ENCODE measurements around the gene PADI3. TPM values are rescaled to one million over a fixed set of nuclear protein-coding genes. Genes with fewer than 3 reads are reported as not detected.
A peak's percentile ranks its signal among the peaks of the same experiment; 100 is the strongest.

PADI3 gene
- total RNA-seq, 1 experiment from 2014 or later = 3.6 TPM

DNA sequence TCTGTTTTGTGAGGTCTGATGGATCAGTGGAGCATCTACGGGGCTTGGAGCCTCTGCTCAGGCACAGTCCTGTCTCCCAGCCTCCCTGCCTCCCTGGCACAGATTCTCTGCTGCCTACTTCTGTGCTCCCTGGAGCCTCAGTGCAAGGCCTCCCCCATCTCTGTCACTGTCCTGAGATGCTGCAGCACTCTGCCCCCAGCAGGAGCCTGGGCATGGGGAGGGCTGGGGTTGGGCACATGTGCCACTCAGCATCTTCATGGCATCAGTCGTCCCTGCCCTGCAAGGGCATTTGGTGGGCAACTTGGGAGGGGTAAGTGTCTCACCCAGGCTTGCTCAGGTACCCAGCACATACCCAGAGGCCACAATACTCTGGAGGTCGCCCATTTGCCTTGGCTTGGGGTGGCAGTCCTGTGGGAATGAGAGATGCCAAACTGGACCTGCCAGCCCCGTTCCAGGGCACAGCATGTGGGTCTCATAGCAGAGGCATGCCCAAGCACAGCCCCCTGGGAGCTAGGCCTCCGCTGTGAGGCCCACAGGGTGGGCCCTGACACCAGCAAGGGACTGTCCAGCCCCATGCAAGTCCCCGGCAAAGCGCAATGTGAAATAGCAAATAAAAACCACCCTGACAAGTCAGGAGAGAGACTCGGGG, 28.7 kb downstream of the PADI3 start:
- Histone ChIP-seq H3K9me3 (replicated peaks) (no peaks in the 10 kb centered on the region), H3K4me1 (replicated peaks) (peaks cover 12% of the 10 kb centered on the region), H3K4me3 (no peak overlapping the region), H3K36me3 (no peaks in the 10 kb centered on the region), H3K27ac (no peak overlapping the region), H3K27me3 (replicated peaks) (no peaks in the 10 kb centered on the region)
- no peak for DNase-seq (ENCODE audit: low read depth in 1 of 2, low spot score in 2 of 2)

DNA sequence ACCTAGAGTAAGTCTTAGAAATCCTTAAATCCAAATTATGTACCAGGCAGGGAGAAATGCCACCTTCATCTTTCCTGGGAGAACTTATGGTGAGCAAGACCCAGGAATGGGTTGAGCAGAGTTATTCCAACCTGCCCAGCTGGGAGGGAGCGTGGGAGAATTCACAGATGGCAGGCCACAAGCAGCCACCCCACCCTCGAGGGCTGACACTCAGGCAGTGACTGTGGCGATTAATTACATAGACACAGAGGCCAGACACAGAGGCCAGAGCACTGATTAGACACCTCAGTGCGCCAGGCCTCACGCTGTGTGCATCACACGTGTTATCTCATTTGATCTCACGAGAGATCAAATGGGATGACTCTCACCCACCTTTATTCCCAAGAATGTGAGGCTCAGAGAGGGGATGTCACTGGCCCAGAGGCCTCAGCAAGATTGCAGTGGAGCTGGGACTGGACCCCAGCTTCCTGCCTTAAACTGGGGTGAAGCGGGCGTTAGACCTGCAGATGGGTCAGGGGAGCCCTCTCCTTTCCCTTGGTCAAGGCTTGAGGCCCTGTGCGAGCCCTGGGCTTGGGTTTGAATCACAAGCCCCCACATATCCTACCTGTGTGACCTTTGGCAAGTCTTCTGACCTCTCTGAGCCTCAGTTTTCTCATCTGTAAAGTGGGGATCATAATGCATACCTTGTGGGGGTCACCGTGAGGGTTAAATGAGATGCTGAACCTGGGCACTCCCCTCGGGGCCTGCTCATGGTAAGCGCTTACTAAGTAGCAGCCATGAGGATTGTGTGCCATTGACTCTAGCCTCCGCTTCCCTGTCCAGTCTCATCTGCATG, 30.3 kb downstream of the PADI3 start:
- H3K27ac ChIP-seq = no peak overlapping the region
- H3K4me1 ChIP-seq (replicated peaks) = peaks cover 9% of the 10 kb centered on the region
- DNase-seq (ENCODE audit: low read depth in 1 of 2, low spot score in 2 of 2) = no peak
- no peaks in the 10 kb centered on the region for H3K36me3 ChIP-seq
- H3K9me3 ChIP-seq (replicated peaks) = no peaks in the 10 kb centered on the region
- H3K4me3 ChIP-seq = no peak overlapping the region
- H3K27me3 ChIP-seq (replicated peaks) = no peaks in the 10 kb centered on the region

DNA sequence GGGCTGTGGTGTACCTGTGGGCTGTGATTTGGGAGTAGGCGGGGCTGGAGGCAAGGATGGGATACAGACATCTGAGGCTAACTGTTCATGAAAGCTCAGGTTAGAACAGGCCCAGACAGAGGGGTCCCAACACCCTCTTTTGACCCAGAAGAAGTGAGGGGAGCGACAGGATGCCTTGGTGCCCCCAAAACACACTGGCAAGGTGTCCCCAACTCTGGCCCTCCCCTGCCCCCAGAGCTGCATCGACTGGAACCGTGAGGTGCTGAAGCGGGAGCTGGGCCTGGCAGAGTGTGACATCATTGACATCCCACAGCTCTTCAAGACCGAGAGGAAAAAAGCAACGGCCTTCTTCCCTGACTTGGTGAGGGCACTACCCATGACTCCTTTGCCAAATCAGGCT, 31.5 kb downstream of the PADI3 start:
- no peak overlapping the region for H3K27ac ChIP-seq
- no peaks in the 10 kb centered on the region for H3K9me3 ChIP-seq (replicated peaks)
- H3K4me1 ChIP-seq (replicated peaks) = peaks cover 6% of the 10 kb centered on the region
- H3K27me3 ChIP-seq (replicated peaks) = no peaks in the 10 kb centered on the region
- no peak overlapping the region for H3K4me3 ChIP-seq
- no peak for DNase-seq (ENCODE audit: low read depth in 1 of 2, low spot score in 2 of 2)
- H3K36me3 ChIP-seq = no peaks in the 10 kb centered on the region

DNA sequence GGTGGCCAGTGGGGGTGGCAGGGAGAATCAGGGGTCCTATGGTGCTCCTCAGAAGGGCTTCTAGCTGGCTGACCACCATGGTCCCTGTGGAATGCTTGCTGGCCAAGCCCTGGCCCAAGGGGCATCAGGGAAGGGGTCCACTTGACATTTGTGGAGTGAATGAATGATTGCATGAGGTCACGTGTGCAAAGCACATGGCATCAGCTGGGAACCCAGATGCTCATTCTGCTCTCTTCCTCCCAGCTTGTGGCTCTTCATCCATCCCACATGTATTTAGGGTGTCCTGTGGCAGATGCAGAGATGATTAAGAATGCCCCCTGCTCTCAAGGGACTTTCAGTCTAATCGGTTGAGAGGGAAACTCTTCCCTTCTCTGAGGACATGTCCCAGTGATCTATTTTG, 32.0 kb downstream of the PADI3 start:
- peaks cover 7% of the 10 kb centered on the region for H3K4me1 ChIP-seq (replicated peaks)
- H3K27ac ChIP-seq = no peak overlapping the region
- no peak overlapping the region for H3K4me3 ChIP-seq
- no peak for DNase-seq (ENCODE audit: low read depth in 1 of 2, low spot score in 2 of 2)
- no peaks in the 10 kb centered on the region for H3K9me3 ChIP-seq (replicated peaks)
- no peaks in the 10 kb centered on the region for H3K36me3 ChIP-seq
- no peaks in the 10 kb centered on the region for H3K27me3 ChIP-seq (replicated peaks)

DNA sequence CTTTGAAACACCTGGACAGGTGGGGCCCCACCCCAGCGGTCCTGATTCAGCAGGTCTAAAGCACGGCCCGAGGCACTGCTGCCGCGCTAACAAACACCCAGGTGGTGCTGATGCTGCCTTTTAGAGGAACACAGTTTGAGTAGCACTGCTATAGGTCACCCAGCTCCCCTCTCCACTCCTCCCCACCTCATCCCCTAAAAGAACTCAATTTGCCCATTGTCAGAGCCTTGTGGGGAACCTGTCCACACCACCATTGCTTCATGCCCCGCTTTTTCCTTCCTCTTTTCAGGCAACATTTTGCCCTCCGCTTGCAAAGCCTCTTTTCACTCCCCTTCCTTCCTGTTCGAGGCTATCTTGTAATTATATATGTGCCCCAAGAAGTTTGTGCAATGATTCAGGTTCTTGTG, 32.9 kb downstream of the PADI3 start:
- Histone ChIP-seq H3K36me3 (no peaks in the 10 kb centered on the region), H3K9me3 (replicated peaks) (no peaks in the 10 kb centered on the region), H3K27ac (no peak overlapping the region), H3K27me3 (replicated peaks) (no peaks in the 10 kb centered on the region), H3K4me1 (replicated peaks) (peaks cover 11% of the 10 kb centered on the region), H3K4me3 (no peak overlapping the region)
- DNase-seq (ENCODE audit: low read depth in 1 of 2, low spot score in 2 of 2) = no peak

DNA sequence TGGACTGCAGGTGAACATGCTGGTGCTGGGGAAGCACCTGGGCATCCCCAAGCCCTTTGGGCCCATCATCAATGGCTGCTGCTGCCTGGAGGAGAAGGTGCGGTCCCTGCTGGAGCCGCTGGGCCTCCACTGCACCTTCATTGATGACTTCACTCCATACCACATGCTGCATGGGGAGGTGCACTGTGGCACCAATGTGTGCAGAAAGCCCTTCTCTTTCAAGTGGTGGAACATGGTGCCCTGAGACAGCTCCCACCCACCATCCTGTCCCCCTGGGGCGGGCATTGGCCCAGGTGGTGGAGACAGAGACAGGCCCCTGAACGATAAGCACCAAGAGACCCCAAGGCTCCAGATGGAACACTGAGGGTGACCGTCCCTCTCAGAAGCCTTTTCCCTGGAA, 33.9 kb downstream of the PADI3 start:
- no peaks in the 10 kb centered on the region for H3K9me3 ChIP-seq (replicated peaks)
- H3K4me3 ChIP-seq = no peak overlapping the region
- H3K27me3 ChIP-seq (replicated peaks) = no peaks in the 10 kb centered on the region
- no peaks in the 10 kb centered on the region for H3K36me3 ChIP-seq
- no peak overlapping the region for H3K27ac ChIP-seq
- peaks cover 20% of the 10 kb centered on the region for H3K4me1 ChIP-seq (replicated peaks)
- no peak for DNase-seq (ENCODE audit: low read depth in 1 of 2, low spot score in 2 of 2)

DNA sequence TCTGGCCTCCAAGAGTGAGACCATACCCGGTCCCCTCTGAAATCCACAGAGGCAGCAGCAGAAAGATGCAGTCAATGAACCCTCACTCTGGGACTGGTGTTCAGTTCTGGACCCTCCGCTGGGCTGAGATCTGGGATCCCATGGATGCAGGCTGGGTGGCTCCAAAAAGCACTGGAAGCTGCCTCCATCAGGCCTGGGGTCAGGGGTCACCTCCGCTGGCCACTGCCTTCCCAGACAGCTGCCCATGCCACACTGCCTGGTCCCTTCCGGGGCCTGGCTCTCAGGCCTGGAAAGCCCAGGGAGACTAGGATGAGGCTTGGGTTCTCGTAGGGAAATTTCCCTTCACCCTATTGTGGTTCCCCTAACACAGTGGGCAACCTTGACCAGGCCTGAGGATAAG, 37.7 kb downstream of the PADI3 start:
- H3K4me1 ChIP-seq (replicated peaks) = peaks cover 35% of the 10 kb centered on the region
- H3K36me3 ChIP-seq = no peaks in the 10 kb centered on the region
- no peak overlapping the region for H3K27ac ChIP-seq
- H3K4me3 ChIP-seq = no peak overlapping the region
- H3K9me3 ChIP-seq (replicated peaks) = no peaks in the 10 kb centered on the region
- no peaks in the 10 kb centered on the region for H3K27me3 ChIP-seq (replicated peaks)
- no peak for DNase-seq (ENCODE audit: low read depth in 1 of 2, low spot score in 2 of 2)

DNA sequence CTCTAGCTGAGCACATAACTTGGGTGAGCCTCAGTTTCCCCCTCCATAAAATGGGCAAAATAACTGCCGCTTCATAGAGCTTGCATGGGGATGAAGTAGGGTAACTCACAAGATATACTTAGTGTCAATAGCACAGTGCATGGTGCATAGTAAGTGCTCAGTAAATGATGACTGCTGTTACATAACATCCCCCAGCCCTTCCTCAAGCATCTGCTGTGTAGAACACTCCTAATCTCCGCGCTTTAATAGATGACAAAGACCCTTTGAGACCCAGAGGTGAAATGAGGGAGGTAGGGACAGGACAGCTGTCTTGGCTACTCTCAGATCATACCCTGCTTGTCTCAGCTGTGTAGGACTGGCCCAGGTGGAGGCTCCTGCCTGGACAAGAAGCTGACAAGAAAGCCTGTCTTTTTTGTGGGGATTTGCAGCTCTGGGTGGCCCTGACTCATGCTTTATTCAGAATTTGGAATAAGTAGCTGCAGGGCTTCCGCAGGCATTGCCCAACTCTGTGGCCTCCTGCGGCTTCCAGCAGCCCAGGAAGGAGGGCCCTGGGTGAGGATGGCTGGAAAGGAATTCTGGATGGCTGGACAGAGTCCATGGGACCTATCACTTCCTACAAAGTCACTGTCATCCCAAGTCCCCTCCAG, 38.4 kb downstream of the PADI3 start:
- H3K27ac ChIP-seq = no peak overlapping the region; the same call in 1 of the 2 replicates
- no peaks in the 10 kb centered on the region for H3K36me3 ChIP-seq
- H3K4me3 ChIP-seq = no peak overlapping the region
- no peaks in the 10 kb centered on the region for H3K9me3 ChIP-seq (replicated peaks)
- H3K27me3 ChIP-seq (replicated peaks) = no peaks in the 10 kb centered on the region
- peaks cover 35% of the 10 kb centered on the region for H3K4me1 ChIP-seq (replicated peaks)
- DNase-seq (ENCODE audit: low read depth in 1 of 2, low spot score in 2 of 2) = peak; percentile 80 to 86

DNA sequence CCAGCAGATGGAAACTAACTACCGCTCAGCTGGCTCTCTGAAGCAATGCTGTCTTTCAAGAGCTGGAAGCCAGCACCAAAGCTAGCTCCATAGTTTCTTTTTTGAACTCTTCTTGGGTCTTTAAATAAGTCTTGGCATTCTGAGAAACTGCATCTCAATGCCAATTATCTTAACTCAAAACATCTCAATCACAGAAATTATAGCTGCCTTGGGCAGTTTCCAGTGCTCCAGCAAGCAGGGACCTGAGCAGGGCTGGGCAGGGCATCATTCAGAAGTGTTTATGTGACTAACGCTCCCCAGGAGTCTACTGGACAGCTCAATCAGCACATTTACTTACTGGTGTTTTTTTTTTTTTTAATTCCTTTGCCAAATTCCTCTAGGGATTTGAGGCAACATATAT, 40.8 kb downstream of the PADI3 start:
- Histone ChIP-seq H3K27me3 (replicated peaks) (peaks cover 3% of the 10 kb centered on the region; the same call in 1 of the 2 replicates), H3K9me3 (replicated peaks) (no peaks in the 10 kb centered on the region), H3K4me1 (replicated peaks) (peaks cover 35% of the 10 kb centered on the region), H3K36me3 (no peaks in the 10 kb centered on the region), H3K4me3 (no peak overlapping the region), H3K27ac (no peak overlapping the region)
- peak in 1 of 2 experiments; percentile 37 for DNase-seq (ENCODE audit: low read depth in 1 of 2, low spot score in 2 of 2)

DNA sequence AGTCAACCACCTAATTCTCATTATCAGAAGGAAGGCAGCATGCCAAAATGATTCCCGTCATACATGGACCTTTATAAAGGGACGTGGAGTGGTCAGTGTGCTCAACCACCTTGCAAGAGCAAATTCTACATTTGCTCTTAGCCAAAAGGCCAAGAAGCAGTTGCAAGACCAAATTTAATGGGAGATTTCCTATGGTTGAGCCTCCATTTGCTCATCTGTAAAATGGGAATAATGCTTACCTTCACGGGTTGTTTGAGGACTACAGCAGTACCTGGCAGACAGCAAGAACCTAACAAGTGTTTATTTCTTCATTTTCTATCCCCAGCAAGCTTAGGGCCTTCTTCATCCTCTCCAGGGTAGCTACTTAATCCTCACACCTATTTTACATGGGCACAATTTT, 41.7 kb downstream of the PADI3 start:
- no peak overlapping the region for H3K4me3 ChIP-seq
- peaks cover 3% of the 10 kb centered on the region; the same call in 1 of the 2 replicates for H3K27me3 ChIP-seq (replicated peaks)
- no peaks in the 10 kb centered on the region for H3K36me3 ChIP-seq
- H3K27ac ChIP-seq = no peak overlapping the region
- H3K4me1 ChIP-seq (replicated peaks) = peaks cover 35% of the 10 kb centered on the region
- no peaks in the 10 kb centered on the region for H3K9me3 ChIP-seq (replicated peaks)
- no peak for DNase-seq (ENCODE audit: low read depth in 1 of 2, low spot score in 2 of 2)

DNA sequence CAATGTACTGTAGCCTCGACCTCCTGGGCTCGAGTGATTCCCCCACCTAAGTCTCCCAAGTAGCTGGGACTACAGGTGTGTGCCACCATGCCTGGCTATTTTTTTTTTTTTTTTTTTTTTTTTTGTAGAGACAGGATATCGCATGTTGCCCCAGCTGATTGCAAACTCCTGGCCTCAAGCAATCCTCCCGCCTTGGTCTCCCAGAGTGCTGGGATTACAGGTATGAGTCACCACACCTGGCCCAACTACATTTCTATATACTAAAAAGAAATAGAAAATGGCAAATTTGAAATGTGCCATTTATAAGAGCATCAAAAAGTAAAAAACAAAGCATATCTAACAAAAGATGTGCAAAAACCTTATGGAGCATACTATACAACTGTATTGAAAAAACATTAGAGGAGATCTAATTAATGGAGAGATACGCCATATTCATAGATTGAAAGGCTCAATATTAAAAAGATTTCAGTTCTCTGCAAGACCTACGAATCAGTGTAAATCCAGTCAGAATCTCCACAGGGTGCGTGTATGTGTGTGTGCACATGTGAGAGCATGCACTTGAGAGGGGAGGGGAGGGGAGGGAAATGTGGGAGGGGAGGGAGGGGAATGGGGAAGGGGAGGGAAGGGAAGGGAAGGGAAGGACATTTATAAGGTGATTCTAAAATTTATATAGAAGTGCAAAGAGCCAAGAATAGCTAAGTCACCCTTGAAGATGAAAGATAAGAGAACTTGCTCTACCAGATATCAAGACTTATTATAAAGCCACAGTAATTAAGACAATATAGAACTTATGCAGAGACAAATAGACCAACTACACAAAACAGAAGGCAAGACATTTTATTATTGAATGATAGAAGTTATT, 43.6 kb downstream of the PADI3 start:
- H3K9me3 ChIP-seq (replicated peaks) = no peaks in the 10 kb centered on the region
- H3K27ac ChIP-seq = no peak overlapping the region
- no peak for DNase-seq (ENCODE audit: low read depth in 1 of 2, low spot score in 2 of 2)
- H3K4me3 ChIP-seq = no peak overlapping the region
- peaks cover 3% of the 10 kb centered on the region; the same call in 1 of the 2 replicates for H3K27me3 ChIP-seq (replicated peaks)
- no peaks in the 10 kb centered on the region for H3K36me3 ChIP-seq
- H3K4me1 ChIP-seq (replicated peaks) = peaks cover 18% of the 10 kb centered on the region

DNA sequence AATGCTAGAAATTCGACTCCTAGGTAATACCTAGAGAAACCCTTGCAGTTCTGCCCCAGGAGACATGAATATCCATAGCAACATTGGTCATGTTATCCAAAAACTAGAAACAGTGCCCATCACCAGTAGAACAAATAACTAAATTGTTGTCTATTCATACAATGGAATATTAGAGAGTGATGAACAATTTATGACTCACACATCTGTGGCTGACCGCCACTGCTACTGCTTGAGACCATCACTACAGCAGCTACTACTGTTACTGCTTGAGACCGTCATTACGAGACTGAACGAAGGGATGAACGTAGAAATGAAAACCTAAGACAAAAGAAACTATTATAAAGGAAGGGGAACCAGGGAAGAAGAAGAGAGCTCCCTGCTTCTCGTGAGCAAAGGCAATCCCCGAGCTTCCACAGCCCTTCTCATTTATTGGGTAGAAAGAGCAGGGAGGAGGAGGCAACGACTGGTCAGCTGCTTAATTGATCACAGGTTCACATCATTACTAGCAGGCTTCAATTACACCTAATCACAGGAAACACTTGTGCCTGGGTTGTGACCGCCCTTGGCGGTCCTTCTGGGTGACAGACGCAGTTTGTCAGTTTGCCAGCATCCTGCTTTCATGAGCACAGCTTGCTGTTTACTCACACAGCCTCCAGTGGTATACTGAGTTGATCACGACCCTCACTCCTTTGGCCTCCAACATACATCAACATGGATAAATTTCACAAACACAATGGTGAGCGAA, 45.0 kb downstream of the PADI3 start:
- H3K27me3 ChIP-seq (replicated peaks) = peaks cover 3% of the 10 kb centered on the region; the same call in 1 of the 2 replicates

DNA sequence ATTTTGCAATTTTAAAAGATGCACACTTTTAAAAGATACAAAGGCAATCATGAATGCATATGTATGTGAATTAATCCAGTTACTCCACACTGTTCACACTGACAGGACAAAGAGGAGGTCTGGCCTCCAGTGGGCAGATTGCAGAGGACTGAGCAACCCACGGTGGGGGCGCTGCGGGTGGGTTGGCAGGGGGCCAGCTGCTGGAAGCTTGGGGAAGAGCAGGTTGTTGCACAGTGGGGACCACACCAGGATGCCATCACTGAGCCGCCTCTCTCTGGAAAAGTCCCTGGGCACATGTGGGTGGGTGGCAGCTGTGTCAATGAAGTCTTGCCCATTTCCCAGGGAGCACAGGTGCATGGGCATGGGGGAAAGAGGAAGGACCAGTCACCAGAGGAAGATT, 46.4 kb downstream of the PADI3 start:
- no peaks in the 10 kb centered on the region for H3K36me3 ChIP-seq
- H3K9me3 ChIP-seq (replicated peaks) = no peaks in the 10 kb centered on the region
- no peak for DNase-seq (ENCODE audit: low read depth in 1 of 2, low spot score in 2 of 2)
- no peak overlapping the region for H3K4me3 ChIP-seq
- H3K4me1 ChIP-seq (replicated peaks) = no peaks in the 10 kb centered on the region; the same call in 1 of the 2 replicates
- H3K27ac ChIP-seq = no peak overlapping the region
- H3K27me3 ChIP-seq (replicated peaks) = peaks cover 3% of the 10 kb centered on the region; the same call in 1 of the 2 replicates

More for the DNA sequence above, 45.0 kb downstream of the PADI3 start:
- H3K27ac ChIP-seq = no peak overlapping the region
- peaks cover 12% of the 10 kb centered on the region for H3K4me1 ChIP-seq (replicated peaks)
- H3K9me3 ChIP-seq (replicated peaks) = no peaks in the 10 kb centered on the region
- no peak for DNase-seq (ENCODE audit: low read depth in 1 of 2, low spot score in 2 of 2)
- H3K36me3 ChIP-seq = no peaks in the 10 kb centered on the region
- H3K4me3 ChIP-seq = no peak overlapping the region

All from SJSA1 (cell line).